Loucy (cell line): Measurements from ENCODE around the gene TACC2.

Experiments used
- EZH2phosphoT487 ChIP-seq: fragments of 200-600 bp; IDR thresholded peaks from 2 replicates; pipeline ENCODE4 v1.6.1; 2018; ENCODE audit warnings: antibody characterized with exemption, mild to moderate bottlenecking, moderate library complexity, borderline replicate concordance
- TF ChIP-seq, protein P1 (sequence below): fragments of 200-600 bp; sonication (generic); conservative IDR thresholded peaks from 2 replicates; pipeline ENCODE4 v1.5.1; 2014; ENCODE audit warnings: mild to moderate bottlenecking, antibody characterized with exemption, low read length

GRCh38 chr10:122172361-122173008 is 183.5 kb downstream of the TACC2 start:
- no peak for TF ChIP-seq EZH2phosphoT487
- TF ChIP-seq, protein P1, sequence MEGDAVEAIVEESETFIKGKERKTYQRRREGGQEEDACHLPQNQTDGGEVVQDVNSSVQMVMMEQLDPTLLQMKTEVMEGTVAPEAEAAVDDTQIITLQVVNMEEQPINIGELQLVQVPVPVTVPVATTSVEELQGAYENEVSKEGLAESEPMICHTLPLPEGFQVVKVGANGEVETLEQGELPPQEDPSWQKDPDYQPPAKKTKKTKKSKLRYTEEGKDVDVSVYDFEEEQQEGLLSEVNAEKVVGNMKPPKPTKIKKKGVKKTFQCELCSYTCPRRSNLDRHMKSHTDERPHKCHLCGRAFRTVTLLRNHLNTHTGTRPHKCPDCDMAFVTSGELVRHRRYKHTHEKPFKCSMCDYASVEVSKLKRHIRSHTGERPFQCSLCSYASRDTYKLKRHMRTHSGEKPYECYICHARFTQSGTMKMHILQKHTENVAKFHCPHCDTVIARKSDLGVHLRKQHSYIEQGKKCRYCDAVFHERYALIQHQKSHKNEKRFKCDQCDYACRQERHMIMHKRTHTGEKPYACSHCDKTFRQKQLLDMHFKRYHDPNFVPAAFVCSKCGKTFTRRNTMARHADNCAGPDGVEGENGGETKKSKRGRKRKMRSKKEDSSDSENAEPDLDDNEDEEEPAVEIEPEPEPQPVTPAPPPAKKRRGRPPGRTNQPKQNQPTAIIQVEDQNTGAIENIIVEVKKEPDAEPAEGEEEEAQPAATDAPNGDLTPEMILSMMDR, result no peak
